ENCODE measurements around the gene GMDS. TPM values are rescaled to one million over a fixed set of nuclear protein-coding genes. Genes with fewer than 3 reads are reported as not detected.

GMDS gene
- total RNA-seq, 1 experiment from 2014 or later, result 35.0 TPM

- TF ChIP-seq IRF1 (CRISPR knock-in tag; IDR thresholded peaks at IDR 0.05) (no peak), HMGA2 (CRISPR knock-in tag; IDR thresholded peaks at IDR 0.05) (no peak), TEAD4 (CRISPR knock-in tag; IDR thresholded peaks at IDR 0.05) (no peak), NFE2L1 (CRISPR knock-in tag; IDR thresholded peaks at IDR 0.05) (no peak), AFF4 (CRISPR knock-in tag; IDR thresholded peaks at IDR 0.05; ENCODE audit: borderline replicate concordance) (no peak), ZNF138 (CRISPR knock-in tag; conservative IDR thresholded peaks at IDR 0.05) (no peak), NR3C1 (CRISPR knock-in tag; conservative IDR thresholded peaks at IDR 0.05; ENCODE audit: low read depth) (no peak), HMGXB4 (CRISPR knock-in tag; IDR thresholded peaks at IDR 0.05) (no peak), ZNF396 (CRISPR knock-in tag; IDR thresholded peaks at IDR 0.05; ENCODE audit: borderline replicate concordance) (no peak)
Observed at GRCh38 chr6:2193931-2194330, 51.5 kb downstream of the GMDS start (continued).

GRCh38 chr6:2192976-2193375 lies 52.4 kb downstream of the GMDS start:
- H3K27me3 Mint-ChIP-seq (ENCODE audit: low read depth), result no peaks in the 10 kb centered on the region
- CTCF ChIA-PET, result interaction anchor here (0.6 to 2.0 kb wide), 5 partner anchors 16 to 299 kb away, joined by 3 to 8 read pairs (median 6); no protein-coding TSS in a partner anchor
- peaks cover 33% of the 10 kb centered on the region for H3K4me1 Mint-ChIP-seq
- no peak for TF ChIP-seq ZBTB21 (CRISPR knock-in tag; IDR thresholded peaks at IDR 0.05; ENCODE audit: borderline replicate concordance)
- no peak for TF ChIP-seq NR1H2 (CRISPR knock-in tag; IDR thresholded peaks at IDR 0.05)
- no peak for TF ChIP-seq GTF2I (CRISPR knock-in tag; conservative IDR thresholded peaks at IDR 0.05)
- no peak for TF ChIP-seq RORB (CRISPR knock-in tag; IDR thresholded peaks at IDR 0.05)
- TF ChIP-seq CREM (CRISPR knock-in tag; IDR thresholded peaks at IDR 0.05), result no peak
- TF ChIP-seq AFF4 (CRISPR knock-in tag; IDR thresholded peaks at IDR 0.05; ENCODE audit: borderline replicate concordance), result no peak
- TF ChIP-seq ZNF416 (CRISPR knock-in tag; IDR thresholded peaks at IDR 0.05), result no peak
- no peak for TF ChIP-seq HMGA2 (CRISPR knock-in tag; IDR thresholded peaks at IDR 0.05)
- TF ChIP-seq GABPB1 (CRISPR knock-in tag; IDR thresholded peaks at IDR 0.05), result no peak
- TF ChIP-seq ZNF317 (CRISPR knock-in tag; IDR thresholded peaks at IDR 0.05; ENCODE audit: borderline replicate concordance, low read depth), result no peak
- TF ChIP-seq ERG (CRISPR knock-in tag; IDR thresholded peaks at IDR 0.05), result no peak
- no peak for TF ChIP-seq NR3C1 (CRISPR knock-in tag; conservative IDR thresholded peaks at IDR 0.05; ENCODE audit: low read depth)
- TF ChIP-seq TEAD4 (CRISPR knock-in tag; IDR thresholded peaks at IDR 0.05), result no peak
- no peak for TF ChIP-seq OVOL2 (CRISPR knock-in tag; IDR thresholded peaks at IDR 0.05; ENCODE audit: borderline replicate concordance)
- no peak for TF ChIP-seq SOX15 (CRISPR knock-in tag; IDR thresholded peaks at IDR 0.05)
- TF ChIP-seq ZNF232 (CRISPR knock-in tag; IDR thresholded peaks at IDR 0.05), result no peak
- TF ChIP-seq ETV6 (CRISPR knock-in tag; IDR thresholded peaks at IDR 0.05), result no peak
- TF ChIP-seq ELF4 (CRISPR knock-in tag; IDR thresholded peaks at IDR 0.05; ENCODE audit: low read depth), result no peak
- no peak for TF ChIP-seq ATF2 (CRISPR knock-in tag; IDR thresholded peaks at IDR 0.05; ENCODE audit: borderline replicate concordance, low read depth)

More at GRCh38 chr6:2192976-2193375, 52.4 kb downstream of the GMDS start:
- ATAC-seq (no peak), DNase-seq (ENCODE audit: low spot score) (no peak)
- POLR2A ChIA-PET, result interaction anchor here (0.6 kb wide), 1 partner anchor 563 kb away, joined by 4 read pairs; no protein-coding TSS in a partner anchor
- H3K27ac Mint-ChIP-seq, result no peak overlapping the region
- no peaks in the 10 kb centered on the region for H3K36me3 Mint-ChIP-seq
- H3K9me3 Mint-ChIP-seq, result no peaks in the 10 kb centered on the region
- no peak overlapping the region for H3K4me3 Mint-ChIP-seq

All from WTC11 (cell line).